ENCODE measurements around the gene MAGEC3.

- TF ChIP-seq EZH2 (IDR thresholded peaks at IDR 0.05; ENCODE audit: insufficient read depth, poor library complexity, severe bottlenecking), result no peak
- no peak for TF ChIP-seq EZH2phosphoT487 (IDR thresholded peaks at IDR 0.05; ENCODE audit: insufficient read depth, low read depth)
These were observed 46.3 kb upstream of the MAGEC3 start for GRCh38 chrX:141791856-141792255.

Data from GM23248 (cell line).